Smooth muscle cell (in vitro differentiated cells): ENCODE measurements around the gene NDUFC1. TPM values are rescaled to one million over a fixed set of nuclear protein-coding genes. Genes with fewer than 3 reads are reported as not detected.

ENCODE experiments used
- DNase-seq: peaks from one replicate; lab custom pipeline; 2025; ENCODE audit not compliant: unreplicated experiment; lab: John Stamatoyannopoulos, UW
- H2AFZ ChIP-seq: fragments of 200-600 bp; sonication (generic); 2 replicates; pipeline ENCODE4 v1.6.0; 2016; ENCODE audit warnings: antibody characterized with exemption, low read depth, mild to moderate bottlenecking
- H3F3A ChIP-seq: fragments of 200-600 bp; sonication (generic); 2 replicates; pipeline ENCODE4 v1.6.0; 2017; ENCODE audit warnings: antibody characterized with exemption, low read depth
- H3K27ac ChIP-seq: fragments of 200-600 bp; sonication (generic); 2 replicates; pipeline ENCODE4 v1.5.1; 2016; ENCODE audit warnings: low read depth, mild to moderate bottlenecking
- H3K27me3 ChIP-seq: fragments of 200-600 bp; sonication (generic); 2 replicates; pipeline ENCODE4 v1.6.1; 2016; ENCODE audit warnings: low read depth, mild to moderate bottlenecking
- H3K36me3 ChIP-seq: fragments of 200-600 bp; sonication (generic); 2 replicates; pipeline ENCODE4 v1.5.1; 2016; ENCODE audit warnings: low read depth
- H3K4me1 ChIP-seq: fragments of 200-600 bp; sonication (generic); 2 replicates; pipeline ENCODE4 v1.5.1; 2016; ENCODE audit warnings: low read depth
- H3K4me2 ChIP-seq: fragments of 200-600 bp; sonication (generic); 2 replicates; pipeline ENCODE4 v1.6.0; 2016; ENCODE audit warnings: mild to moderate bottlenecking
- H3K4me3 ChIP-seq: fragments of 200-600 bp; sonication (generic); 2 replicates; pipeline ENCODE4 v1.5.1; 2016; ENCODE audit warnings: mild to moderate bottlenecking
- H3K79me2 ChIP-seq: fragments of 200-600 bp; sonication (generic); 2 replicates; pipeline ENCODE4 v1.6.0; 2016; ENCODE audit warnings: low read depth, mild to moderate bottlenecking
- H3K9ac ChIP-seq: fragments of 200-600 bp; sonication (generic); 2 replicates; pipeline ENCODE4 v1.6.0; 2016; ENCODE audit warnings: low read depth
- H3K9me3 ChIP-seq: fragments of 200-600 bp; sonication (generic); replicated peaks from 2 replicates; pipeline ENCODE4 v1.5.1; 2016; ENCODE audit warnings: low read depth
- H4K20me1 ChIP-seq: fragments of 200-600 bp; sonication (generic); 2 replicates; pipeline ENCODE4 v1.6.0; 2016; ENCODE audit warnings: low read depth
- WGBS: methylation state at CpG from one replicate; pipeline ENCODE4 v1.1.7; 2016; ENCODE audit warnings: low lambda C conversion rate; 5-methylcytosine and 5-hydroxymethylcytosine counted together
- polyA plus RNA-seq: library from polyadenylated mRNA; unstranded; fragments of >200 nt; fragmentation: Nextera tagmentation; extraction: Ambion mirVana; gene quantifications from 2 replicates; pipeline ENCODE4 v1.2.1, GENCODE V29; 2016
- total RNA-seq: library from RNA; depleted of rRNA; stranded (reverse); fragments of >200 nt; gene quantifications from 2 replicates; pipeline ENCODE4 v1.2.3, GENCODE V29; 2014
- TF ChIP-seq, protein P1 (sequence below): fragments of 200-600 bp; sonication (generic); IDR thresholded peaks from 2 replicates; pipeline ENCODE4 v1.5.1; 2017; ENCODE audit warnings: borderline replicate concordance, mild to moderate bottlenecking, antibody characterized with exemption; ENCODE audit not compliant: insufficient read depth, poor library complexity, severe bottlenecking

The NDUFC1 gene
- total and polyA plus RNA-seq, 2 experiments from 2014 or later = 56.8 to 169 TPM

DNA sequence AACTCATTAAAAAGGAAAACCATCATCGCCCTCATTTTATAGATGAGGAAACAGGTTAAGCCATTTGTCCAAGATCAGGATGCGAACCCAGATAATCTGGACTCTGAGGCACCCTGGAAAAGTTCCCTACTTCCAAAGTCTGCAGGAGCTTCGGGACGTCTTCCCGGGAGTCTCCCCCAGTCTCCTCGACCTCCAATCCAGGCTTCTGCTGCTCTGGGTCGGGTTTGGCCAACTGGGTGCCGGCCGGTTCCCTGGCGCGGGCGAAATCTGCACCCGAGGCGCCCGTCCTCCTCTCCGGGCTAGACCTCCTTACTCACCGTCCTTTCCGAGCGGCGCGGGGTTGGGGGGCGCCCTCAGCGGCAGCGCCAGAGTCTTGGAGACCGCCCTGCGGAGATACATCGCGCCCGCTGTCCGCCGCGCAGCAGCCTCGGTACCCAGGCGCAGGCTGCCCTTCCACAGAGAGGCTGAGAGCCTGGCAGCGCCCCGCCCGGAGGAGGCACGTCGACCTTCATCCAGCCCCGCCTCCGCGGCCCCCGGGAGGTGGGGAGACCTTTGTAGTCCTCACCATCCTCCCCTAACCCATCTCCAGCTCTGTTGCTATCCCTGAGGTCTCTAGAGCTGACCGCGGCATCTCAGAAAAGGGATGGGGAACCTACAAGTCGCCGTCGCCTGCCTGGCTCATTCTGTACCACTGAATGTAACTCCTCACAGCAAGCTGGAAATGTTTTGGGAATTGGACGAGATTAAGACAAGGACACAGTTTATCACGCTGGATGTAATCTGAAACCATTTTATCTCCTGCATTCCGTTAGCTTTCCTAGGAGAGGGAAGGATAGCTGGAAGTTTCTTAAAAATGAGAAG is 22.3 kb downstream of the NDUFC1 start, which contains the start of gene MGARP:
MGARP (minus strand) TSS at position 466 of the 861 bp plus-strand sequence; CDS start at position 399, 67 bp downstream.
- 2% methylated on average over 49 of the region's 51 CpGs for WGBS
- Histone ChIP-seq H3K27ac (no peak within 1 kb of the TSS), H3K4me1 (no peaks in the 10 kb centered on the region), H3K27me3 (peaks cover 49% of the 10 kb centered on the region), H3K4me3 (peak within 1 kb of the TSS; percentile 45), H4K20me1 (no peaks in the 10 kb centered on the region), H3K79me2 (no peaks in the 10 kb centered on the region), H3K4me2 (peak within 1 kb of the TSS; percentile 83), H3F3A (no peaks in the 10 kb centered on the region), H3K9me3 (no peaks in the 10 kb centered on the region), H3K36me3 (no peaks in the 10 kb centered on the region), H2AFZ (peak within 1 kb of the TSS; percentile 78), H3K9ac (no peak within 1 kb of the TSS)
- peak; percentile 9 for DNase-seq
- TF ChIP-seq, protein P1, sequence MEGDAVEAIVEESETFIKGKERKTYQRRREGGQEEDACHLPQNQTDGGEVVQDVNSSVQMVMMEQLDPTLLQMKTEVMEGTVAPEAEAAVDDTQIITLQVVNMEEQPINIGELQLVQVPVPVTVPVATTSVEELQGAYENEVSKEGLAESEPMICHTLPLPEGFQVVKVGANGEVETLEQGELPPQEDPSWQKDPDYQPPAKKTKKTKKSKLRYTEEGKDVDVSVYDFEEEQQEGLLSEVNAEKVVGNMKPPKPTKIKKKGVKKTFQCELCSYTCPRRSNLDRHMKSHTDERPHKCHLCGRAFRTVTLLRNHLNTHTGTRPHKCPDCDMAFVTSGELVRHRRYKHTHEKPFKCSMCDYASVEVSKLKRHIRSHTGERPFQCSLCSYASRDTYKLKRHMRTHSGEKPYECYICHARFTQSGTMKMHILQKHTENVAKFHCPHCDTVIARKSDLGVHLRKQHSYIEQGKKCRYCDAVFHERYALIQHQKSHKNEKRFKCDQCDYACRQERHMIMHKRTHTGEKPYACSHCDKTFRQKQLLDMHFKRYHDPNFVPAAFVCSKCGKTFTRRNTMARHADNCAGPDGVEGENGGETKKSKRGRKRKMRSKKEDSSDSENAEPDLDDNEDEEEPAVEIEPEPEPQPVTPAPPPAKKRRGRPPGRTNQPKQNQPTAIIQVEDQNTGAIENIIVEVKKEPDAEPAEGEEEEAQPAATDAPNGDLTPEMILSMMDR = no peak

- TF ChIP-seq, protein P1 = no peak
- H3K9ac ChIP-seq = no peak overlapping the region
- H3K4me2 ChIP-seq = peak overlapping the region; percentile 83
- no peaks in the 10 kb centered on the region for H3K9me3 ChIP-seq
- no peak for DNase-seq
- peaks cover 49% of the 10 kb centered on the region for H3K27me3 ChIP-seq
- no peak overlapping the region for H3K27ac ChIP-seq
- no peaks in the 10 kb centered on the region for H3K4me1 ChIP-seq
- no peaks in the 10 kb centered on the region for H4K20me1 ChIP-seq
- H3K4me3 ChIP-seq = peak overlapping the region; percentile 45
- no peaks in the 10 kb centered on the region for H3K79me2 ChIP-seq
- H3K36me3 ChIP-seq = no peaks in the 10 kb centered on the region
- 18% methylated on average over 40 of the region's 40 CpGs for WGBS
- H3F3A ChIP-seq = no peaks in the 10 kb centered on the region
- H2AFZ ChIP-seq = peak overlapping the region; percentile 78
Measured at GRCh38 chr4:139278912-139279759, 23.1 kb downstream of the NDUFC1 start.

DNA sequence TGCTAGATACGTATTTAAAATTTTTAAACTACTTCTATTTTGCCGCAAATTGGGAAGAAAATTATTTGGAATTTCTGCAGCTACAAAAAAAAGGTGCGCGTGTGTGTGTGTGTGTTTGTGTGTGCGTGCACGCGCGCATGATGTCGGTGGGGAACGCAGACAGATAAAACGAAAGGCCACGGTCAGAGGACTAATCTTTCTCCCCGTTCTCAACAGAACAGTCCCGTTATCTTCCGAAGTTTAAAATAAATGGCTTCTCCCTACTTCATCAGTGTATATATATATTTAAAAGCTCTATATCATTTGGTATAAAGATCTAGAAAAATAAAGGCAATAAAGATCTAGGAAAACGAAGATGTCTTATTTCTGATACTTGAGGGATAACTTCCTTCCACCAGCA is 23.8 kb downstream of the NDUFC1 start:
- 88% methylated on average over 16 of the region's 16 CpGs for WGBS
- Histone ChIP-seq H3K36me3 (no peaks in the 10 kb centered on the region), H3K4me2 (no peak overlapping the region), H3K4me1 (no peaks in the 10 kb centered on the region), H3F3A (no peaks in the 10 kb centered on the region), H4K20me1 (no peaks in the 10 kb centered on the region), H3K9ac (no peak overlapping the region), H3K27me3 (peaks cover 49% of the 10 kb centered on the region), H3K4me3 (no peak overlapping the region), H3K9me3 (no peaks in the 10 kb centered on the region), H3K27ac (no peak overlapping the region), H3K79me2 (no peaks in the 10 kb centered on the region), H2AFZ (no peak overlapping the region)
- no peak for DNase-seq
- TF ChIP-seq, protein P1 = no peak
